ENCODE data around the gene ZNF462. TPM values are rescaled to one million over a fixed set of nuclear protein-coding genes. Genes with fewer than 3 reads are reported as not detected.

The ZNF462 gene
- total RNA-seq, 1 donor from 2014 or later, result 32.1 TPM

GRCh38 chr9:106962615-106963363, 99.8 kb downstream of the ZNF462 start:
- peaks cover 1% of the 10 kb centered on the region for H3K36me3 ChIP-seq (ENCODE audit: control insufficient read depth, insufficient read depth, low read length)
- no peak for DNase-seq (ENCODE audit: low read depth)
- no peaks in the 10 kb centered on the region for H3K27me3 ChIP-seq (ENCODE audit: control insufficient read depth, insufficient read depth, low read length)
- no peak overlapping the region for H3K4me3 ChIP-seq (ENCODE audit: low read depth, low read length)
- no peak for TF ChIP-seq CTCF (IDR thresholded peaks at IDR 0.05; ENCODE audit: insufficient read depth, low read length, poor library complexity, severe bottlenecking)

DNA sequence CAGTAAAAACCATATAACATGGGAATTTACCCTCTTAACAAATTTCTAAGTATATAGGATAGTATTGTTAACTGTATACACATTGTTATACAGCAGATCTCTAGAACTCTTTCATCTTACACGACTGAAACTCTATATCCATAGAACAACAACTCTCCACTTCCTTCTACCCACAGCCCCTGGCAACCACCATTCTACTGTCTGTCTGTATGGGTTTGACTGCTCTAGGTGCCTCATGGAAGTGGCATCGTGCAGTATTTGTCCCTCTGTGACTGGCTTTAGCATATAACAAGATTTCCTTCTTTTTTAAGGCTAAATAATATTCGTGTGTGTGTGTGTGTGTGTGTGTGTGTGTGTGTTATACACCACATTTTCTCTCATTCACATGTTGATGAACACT, 100.7 kb downstream of the ZNF462 start:
- DNase-seq (ENCODE audit: low read depth), result no peak
- H3K4me3 ChIP-seq (ENCODE audit: low read depth, low read length), result no peak overlapping the region
- TF ChIP-seq CTCF (IDR thresholded peaks at IDR 0.05; ENCODE audit: insufficient read depth, low read length, poor library complexity, severe bottlenecking), result no peak
- no peaks in the 10 kb centered on the region for H3K27me3 ChIP-seq (ENCODE audit: control insufficient read depth, insufficient read depth, low read length)
- H3K36me3 ChIP-seq (ENCODE audit: control insufficient read depth, insufficient read depth, low read length), result peaks cover under 1% of the 10 kb centered on the region

DNA sequence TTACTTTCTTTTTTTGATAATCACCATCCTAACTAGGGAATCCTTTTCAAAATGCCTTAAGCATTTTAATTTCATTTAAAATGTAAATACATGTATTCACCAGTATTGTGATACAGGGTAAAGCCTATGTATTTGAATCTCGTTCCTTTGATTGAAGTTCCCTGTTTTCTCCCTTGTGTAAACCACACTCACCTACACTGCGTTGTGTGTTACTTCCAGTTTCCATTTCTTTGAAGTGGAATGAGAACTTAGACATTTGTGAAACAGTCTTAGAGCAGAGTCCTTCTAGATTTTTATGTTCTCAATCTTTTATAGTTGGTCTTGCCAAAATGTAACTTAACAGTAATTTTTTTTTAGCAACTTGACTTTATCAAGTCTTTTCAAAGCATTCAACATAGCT, 101.4 kb downstream of the ZNF462 start:
- TF ChIP-seq CTCF (IDR thresholded peaks at IDR 0.05; ENCODE audit: insufficient read depth, low read length, poor library complexity, severe bottlenecking), result no peak
- Histone ChIP-seq H3K27me3 (ENCODE audit: control insufficient read depth, insufficient read depth, low read length) (no peaks in the 10 kb centered on the region), H3K36me3 (ENCODE audit: control insufficient read depth, insufficient read depth, low read length) (no peaks in the 10 kb centered on the region), H3K4me3 (ENCODE audit: low read depth, low read length) (no peak overlapping the region)
- no peak for DNase-seq (ENCODE audit: low read depth)

DNA sequence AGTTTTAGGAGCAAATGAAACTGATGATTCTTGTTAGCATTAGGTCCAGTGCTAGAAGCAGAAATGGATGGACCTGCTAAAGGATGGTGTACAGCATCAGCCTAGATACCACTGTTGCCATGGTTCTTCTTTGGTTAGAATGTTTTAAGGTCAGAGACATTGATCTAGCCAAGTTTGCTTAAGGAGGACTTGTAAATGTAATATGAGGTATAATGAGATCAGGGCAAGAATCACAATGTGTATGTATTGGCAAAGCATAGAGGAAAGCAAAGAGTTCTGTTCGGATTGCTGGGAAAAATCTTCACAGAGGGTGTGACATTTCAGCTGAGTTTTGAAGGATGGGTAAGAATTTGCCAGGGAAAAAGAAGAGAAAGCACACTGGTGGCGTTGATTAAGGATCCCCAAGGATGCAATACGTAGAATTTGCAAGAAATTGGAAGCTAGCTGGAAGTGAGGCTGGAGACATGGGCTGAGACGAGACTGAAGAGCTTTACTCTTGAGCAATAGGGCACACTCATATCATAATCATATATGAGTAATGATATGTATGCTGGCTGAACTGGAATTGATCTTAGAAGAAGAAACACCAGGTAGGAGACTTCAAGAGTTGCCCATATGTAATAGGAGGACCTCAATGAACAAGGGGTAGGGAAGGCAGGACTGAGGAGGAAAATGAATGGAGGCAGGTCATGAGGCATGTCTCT, 102.0 kb downstream of the ZNF462 start:
- DNase-seq (ENCODE audit: low read depth), result no peak
- Histone ChIP-seq H3K4me3 (ENCODE audit: low read depth, low read length) (no peak overlapping the region), H3K27me3 (ENCODE audit: control insufficient read depth, insufficient read depth, low read length) (no peaks in the 10 kb centered on the region), H3K36me3 (ENCODE audit: control insufficient read depth, insufficient read depth, low read length) (no peaks in the 10 kb centered on the region)
- no peak for TF ChIP-seq CTCF (IDR thresholded peaks at IDR 0.05; ENCODE audit: insufficient read depth, low read length, poor library complexity, severe bottlenecking)

DNA sequence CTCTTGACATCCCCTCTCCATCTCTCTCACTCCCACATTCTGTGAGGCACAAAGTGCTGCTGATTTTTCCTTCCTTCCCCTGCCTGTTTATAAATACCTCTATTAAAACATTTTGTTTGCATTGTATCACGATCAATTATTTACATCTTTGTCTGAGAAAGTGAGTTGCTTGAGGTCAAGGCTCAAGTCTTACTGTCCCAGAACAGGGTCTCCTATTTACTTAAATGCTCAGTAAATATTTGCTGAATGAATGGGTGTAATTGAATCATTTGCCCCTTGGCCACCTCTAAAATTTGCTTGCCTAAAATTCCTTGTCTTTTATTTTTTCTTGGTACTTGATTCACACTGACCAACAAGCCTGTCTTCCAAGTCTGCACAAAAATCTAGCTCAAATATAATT, 103.5 kb downstream of the ZNF462 start:
- Histone ChIP-seq H3K4me3 (ENCODE audit: low read depth, low read length) (no peak overlapping the region), H3K36me3 (ENCODE audit: control insufficient read depth, insufficient read depth, low read length) (no peaks in the 10 kb centered on the region), H3K27me3 (ENCODE audit: control insufficient read depth, insufficient read depth, low read length) (no peaks in the 10 kb centered on the region)
- DNase-seq (ENCODE audit: low read depth), result no peak
- TF ChIP-seq CTCF (IDR thresholded peaks at IDR 0.05; ENCODE audit: insufficient read depth, low read length, poor library complexity, severe bottlenecking), result no peak

Measured in kidney epithelial cell (primary cell).